Measurements from ENCODE around the gene VSIG8. TPM values are rescaled to one million over a fixed set of nuclear protein-coding genes. Genes with fewer than 3 reads are reported as not detected.

Gene VSIG8
- total and polyA plus RNA-seq, 2 donors (not counting 3 experiments of a cell fraction or from before 2014, with no cell fraction given), result not detected

GRCh38 chr1:159821171-159821867, 41.1 kb downstream of the VSIG8 start:
- no peak for FAIRE-seq
- H3K4me3 ChIP-seq (replicated peaks in 1 of 3; ENCODE audit: insufficient read depth in 1 of 3, low read depth in 1 of 3, low read length in 3 of 3), result no peak overlapping the region
- TF ChIP-seq MYC (IDR thresholded peaks at IDR 0.05; ENCODE audit: low read depth, low read length) (no peak), POLR2A (IDR thresholded peaks at IDR 0.05; ENCODE audit: low read depth, low read length) (no peak), FOS (IDR thresholded peaks at IDR 0.05; ENCODE audit: borderline replicate concordance, insufficient read depth, low read length) (no peak), EZH2 (IDR thresholded peaks at IDR 0.05; ENCODE audit: borderline replicate concordance, low read depth, low read length, severe bottlenecking) (no peak), MAX (IDR thresholded peaks at IDR 0.05; ENCODE audit: insufficient read depth, insufficient read length) (no peak), GATA2 (IDR thresholded peaks at IDR 0.05; ENCODE audit: insufficient read depth, insufficient read length, low read depth, low read length) (no peak), JUN (IDR thresholded peaks at IDR 0.05; ENCODE audit: borderline replicate concordance, insufficient read depth, insufficient read length, low read depth) (no peak)
- peaks cover 25 to 31% of the 10 kb centered on the region in 2 experiments for H3K27me3 ChIP-seq (ENCODE audit: control insufficient read depth in 2 of 2, insufficient read depth in 2 of 2, low read length in 2 of 2)
- H3K79me2 ChIP-seq (ENCODE audit: control insufficient read depth, insufficient read depth, low read length), result no peaks in the 10 kb centered on the region
- H3K4me1 ChIP-seq (ENCODE audit: control insufficient read depth, extremely low read depth, insufficient read depth, low read length), result peaks cover 3% of the 10 kb centered on the region
- no peak overlapping the region for H3K4me2 ChIP-seq (ENCODE audit: insufficient read depth, low read length)
- H3K9ac ChIP-seq (replicated peaks; ENCODE audit: extremely low read depth, insufficient read depth, low read length), result no peak overlapping the region
- POLR2A ChIA-PET, result no interaction called here
- intact Hi-C loops (cut with micrococcal nuclease), result no loop called here
- dilution Hi-C loops (cut with MboI; ENCODE audit: extremely low pct_ligation_motif_present, low sequenced_read_pairs), result no loop called here
- BruUV-seq (replicated peaks), result no TSS peak
- H3K36me3 ChIP-seq (ENCODE audit: control insufficient read depth in 2 of 2, extremely low read depth in 1 of 2, insufficient read depth in 2 of 2, low read length in 2 of 2), result no peaks in the 10 kb centered on the region
- H3K9me1 ChIP-seq (replicated peaks; ENCODE audit: control insufficient read depth, extremely low read depth, insufficient read depth, low read length), result no peaks in the 10 kb centered on the region
- H3K9me3 ChIP-seq (replicated peaks; ENCODE audit: control insufficient read depth, insufficient read depth, low read length), result no peaks in the 10 kb centered on the region
- DNase-seq (ENCODE audit: low read depth, low spot score), result no peak
- no peak overlapping the region for H3K27ac ChIP-seq (ENCODE audit: insufficient read depth, low read depth, low read length)
- CTCF ChIA-PET, result interaction anchor here (1.2 to 1.5 kb wide), 2 partner anchors 22 to 70 kb away, joined by 3 to 7 read pairs; no protein-coding TSS in a partner anchor
- H2AFZ ChIP-seq (ENCODE audit: low read depth, low read length), result no peak overlapping the region
- H4K20me1 ChIP-seq (replicated peaks; ENCODE audit: control insufficient read depth, extremely low read depth, insufficient read depth, low read length), result no peaks in the 10 kb centered on the region
